RWPE2 (cell line): ENCODE measurements around the gene MLLT6.

Source experiments
- ATAC-seq: fragments of 200-7000 bp; cut with Tn5 transposase; 3 replicates; pipeline ENCODE4 v1.9.1; 2021; ENCODE audit warnings: low read depth
- DNase-seq: peaks from one replicate; pipeline ENCODE4 v3.0.0-alpha.2; 2020; ENCODE audit warnings: low spot score
- H3K27ac ChIP-seq: fragments of 450-650 bp; 2 replicates; pipeline ENCODE4 v1.5.1; 2017; ENCODE audit warnings: mild to moderate bottlenecking; ENCODE audit not compliant: poor library complexity, severe bottlenecking
- H3K27me3 ChIP-seq: fragments of 250-450 bp; sonication (Bioruptor Pico); 2 replicates; pipeline ENCODE4 v1.5.1; 2021; ENCODE audit warnings: mild to moderate bottlenecking, moderate library complexity; ENCODE audit not compliant: insufficient read depth, poor library complexity, severe bottlenecking
- H3K36me3 ChIP-seq: fragments of 250-450 bp; sonication (Bioruptor Pico); 2 replicates; pipeline ENCODE4 v1.5.1; 2020; ENCODE audit warnings: low read depth, mild to moderate bottlenecking, moderate library complexity
- H3K4me1 ChIP-seq: fragments of 250-450 bp; sonication (Bioruptor Pico); 2 replicates; pipeline ENCODE4 v1.5.1; 2021; ENCODE audit warnings: mild to moderate bottlenecking, moderate library complexity; ENCODE audit not compliant: insufficient read depth, poor library complexity, severe bottlenecking
- H3K4me3 ChIP-seq: fragments of 250-450 bp; sonication (Bioruptor Pico); 2 replicates; pipeline ENCODE4 v1.5.1; 2021; ENCODE audit warnings: mild to moderate bottlenecking, moderate library complexity; ENCODE audit not compliant: severe bottlenecking
- H3K9me3 ChIP-seq: fragments of 250-450 bp; sonication (Bioruptor Pico); 2 replicates; pipeline ENCODE4 v1.5.1; 2021; ENCODE audit warnings: mild to moderate bottlenecking, moderate library complexity; ENCODE audit not compliant: severe bottlenecking
- CTCF ChIP-seq: fragments of 450-650 bp; IDR thresholded peaks from one replicate; pipeline ENCODE4 v1.5.1; 2017; ENCODE audit warnings: mild to moderate bottlenecking, moderate library complexity; ENCODE audit not compliant: poor library complexity, severe bottlenecking

MLLT6 gene

DNA sequence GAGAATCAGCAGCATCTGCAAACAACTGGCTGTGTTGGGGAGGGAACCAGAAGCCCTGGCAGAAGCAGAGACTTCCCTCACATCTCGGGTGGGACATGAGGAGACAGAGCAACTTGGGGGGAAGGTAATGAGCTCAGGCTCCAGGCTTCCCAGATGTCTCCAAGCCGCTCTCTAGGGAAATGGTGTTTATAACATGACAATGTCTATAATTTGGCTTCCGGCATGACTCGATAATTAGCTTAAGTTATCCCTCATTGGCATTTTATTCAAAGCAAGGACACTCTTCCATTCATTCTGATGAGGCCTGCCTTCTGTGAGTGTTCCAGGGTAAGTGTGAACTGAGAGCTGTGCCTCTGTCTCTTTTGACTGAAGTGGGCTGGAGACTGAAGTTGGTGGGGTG lies 14.7 kb upstream of the MLLT6 start:
- Histone ChIP-seq H3K4me1 (no peaks in the 10 kb centered on the region), H3K27ac (no peak overlapping the region), H3K4me3 (no peak overlapping the region), H3K27me3 (no peaks in the 10 kb centered on the region), H3K9me3 (no peaks in the 10 kb centered on the region), H3K36me3 (no peaks in the 10 kb centered on the region)
- DNase-seq (no peak), ATAC-seq (no peak)
- TF ChIP-seq CTCF: no peak

- no peak overlapping the region for H3K27ac ChIP-seq
- no peak for TF ChIP-seq CTCF
- no peak overlapping the region for H3K4me3 ChIP-seq
- H3K36me3 ChIP-seq: no peaks in the 10 kb centered on the region
- ATAC-seq (no peak), DNase-seq (no peak)
- H3K27me3 ChIP-seq: no peaks in the 10 kb centered on the region
- H3K4me1 ChIP-seq: no peaks in the 10 kb centered on the region
- H3K9me3 ChIP-seq: no peaks in the 10 kb centered on the region
Observed at GRCh38 chr17:38691154-38691553, 13.9 kb upstream of the MLLT6 start.

DNA sequence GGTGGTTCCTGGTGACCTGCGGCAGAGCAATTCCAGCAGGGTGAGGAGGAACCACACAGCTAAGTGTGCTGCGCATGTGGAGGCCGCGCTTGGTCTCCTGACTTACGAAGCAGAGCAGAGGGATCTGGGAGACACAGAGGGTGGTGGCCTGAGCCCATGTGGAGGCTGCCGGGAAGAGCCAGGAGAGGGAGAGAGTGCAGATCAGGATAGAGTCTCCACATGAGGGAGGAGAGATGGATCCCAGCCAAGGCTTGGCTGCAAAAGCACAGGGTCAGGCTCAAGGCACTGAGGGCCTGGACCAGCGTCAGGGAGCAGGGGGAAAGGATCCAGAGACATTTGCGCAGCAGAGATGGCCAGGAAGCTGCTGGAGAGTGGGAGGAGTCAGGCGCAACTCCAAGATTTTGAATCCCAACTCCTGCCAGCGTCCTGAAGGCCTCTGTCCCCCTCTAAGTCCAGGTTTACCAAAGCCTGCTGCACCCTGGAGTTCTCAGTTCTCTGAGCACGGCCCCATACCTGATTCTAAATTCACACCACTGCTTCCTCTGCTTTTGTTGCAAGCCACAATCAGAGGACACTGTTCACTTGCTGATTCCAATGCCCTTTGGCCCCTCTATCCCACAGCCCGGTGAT lies 11.3 kb upstream of the MLLT6 start:
- ATAC-seq (no peak; the same call in 2 of the 3 replicates), DNase-seq (no peak)
- no peaks in the 10 kb centered on the region for H3K36me3 ChIP-seq
- no peaks in the 10 kb centered on the region for H3K27me3 ChIP-seq
- no peak overlapping the region for H3K27ac ChIP-seq
- TF ChIP-seq CTCF: no peak
- no peaks in the 10 kb centered on the region for H3K4me1 ChIP-seq
- H3K4me3 ChIP-seq: no peak overlapping the region
- H3K9me3 ChIP-seq: no peaks in the 10 kb centered on the region

DNA sequence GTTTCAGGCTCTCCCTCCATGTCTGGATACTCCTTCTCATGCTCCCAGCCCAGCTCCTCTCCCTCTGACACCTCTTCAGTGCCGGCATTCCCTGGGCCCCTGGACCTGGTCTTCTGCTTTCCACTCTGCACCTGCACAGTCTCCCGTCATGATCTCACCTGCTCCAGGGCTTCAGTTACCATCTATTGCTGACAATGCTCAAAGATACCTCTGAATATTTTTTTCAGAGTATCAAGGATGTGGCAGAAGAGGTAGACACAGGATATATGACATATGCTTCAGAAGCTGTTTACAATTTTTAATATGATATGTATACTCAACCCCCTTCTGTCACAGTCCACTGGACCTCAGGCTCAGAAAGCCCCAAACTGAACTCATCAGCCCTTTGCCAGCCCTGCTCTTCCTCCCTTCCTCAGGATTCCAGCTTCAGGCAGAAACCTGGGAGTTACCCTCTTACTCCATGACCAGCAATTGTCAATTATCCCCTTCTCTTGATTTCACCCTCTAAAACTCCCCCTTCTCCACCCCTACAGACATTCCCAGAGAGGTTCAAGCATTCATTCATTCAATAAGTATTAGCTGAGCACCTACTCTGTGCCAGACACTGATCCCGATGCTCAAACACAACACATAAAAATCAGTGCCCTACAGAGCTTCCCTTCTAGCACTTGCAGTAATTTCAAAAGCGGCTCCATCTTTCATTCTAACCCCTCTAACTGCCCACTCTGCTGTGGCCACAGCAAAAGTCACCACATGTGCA lies 7.8 kb upstream of the MLLT6 start:
- Histone ChIP-seq H3K27ac (no peak overlapping the region), H3K27me3 (no peaks in the 10 kb centered on the region), H3K4me3 (no peak overlapping the region), H3K36me3 (no peaks in the 10 kb centered on the region), H3K9me3 (no peaks in the 10 kb centered on the region), H3K4me1 (no peaks in the 10 kb centered on the region)
- ATAC-seq (no peak; the same call in 2 of the 3 replicates), DNase-seq (no peak)
- TF ChIP-seq CTCF: no peak

- ATAC-seq: no peak
- Histone ChIP-seq H3K4me3 (no peak overlapping the region), H3K27me3 (no peaks in the 10 kb centered on the region), H3K36me3 (no peaks in the 10 kb centered on the region), H3K27ac (no peak overlapping the region), H3K4me1 (no peaks in the 10 kb centered on the region), H3K9me3 (no peaks in the 10 kb centered on the region)
- no peak for DNase-seq
- TF ChIP-seq CTCF: no peak
Observed at GRCh38 chr17:38698760-38699159, 6.3 kb upstream of the MLLT6 start.
